Retinal pigment epithelial cell (primary cell): Measurements from ENCODE around the gene TMC5.

Source experiments
- DNase-seq: peaks from one replicate; pipeline ENCODE4 v3.0.0-alpha.2; 2010; ENCODE audit warnings: low read depth
- H3K4me3 ChIP-seq: 2 replicates; pipeline ENCODE4 v1.5.1; 2011; ENCODE audit warnings: mild to moderate bottlenecking, low read length, control low read depth, moderate library complexity
- TF ChIP-seq, protein P1 (sequence below): conservative IDR thresholded peaks from 2 replicates; pipeline ENCODE4 v1.5.1; 2011; ENCODE audit warnings: low read depth, low read length, control low read depth, inconsistent platforms

The TMC5 gene

DNA sequence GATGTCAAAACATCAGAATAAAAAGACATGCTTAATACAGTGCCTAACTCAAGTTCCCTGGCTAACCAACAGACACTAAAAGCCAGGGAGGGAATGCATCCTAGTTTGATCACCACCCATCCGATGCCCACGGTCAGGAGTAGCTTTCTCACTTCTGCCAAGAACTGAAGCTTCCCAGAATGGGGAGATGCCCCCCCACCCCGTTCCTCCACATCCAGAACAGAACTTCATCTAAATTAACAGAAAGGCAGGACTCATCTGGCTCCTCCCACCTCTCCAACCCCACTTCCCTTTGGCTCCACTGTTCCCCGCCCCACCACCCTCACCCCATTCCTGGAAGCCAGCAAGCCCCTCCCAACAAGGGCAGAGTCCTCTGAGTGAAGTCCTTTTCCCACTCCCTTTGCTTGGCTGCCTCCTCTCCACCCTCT is 70.5 kb downstream of the TMC5 start:
- H3K4me3 ChIP-seq: no peak overlapping the region
- DNase-seq: no peak
- TF ChIP-seq, protein P1, sequence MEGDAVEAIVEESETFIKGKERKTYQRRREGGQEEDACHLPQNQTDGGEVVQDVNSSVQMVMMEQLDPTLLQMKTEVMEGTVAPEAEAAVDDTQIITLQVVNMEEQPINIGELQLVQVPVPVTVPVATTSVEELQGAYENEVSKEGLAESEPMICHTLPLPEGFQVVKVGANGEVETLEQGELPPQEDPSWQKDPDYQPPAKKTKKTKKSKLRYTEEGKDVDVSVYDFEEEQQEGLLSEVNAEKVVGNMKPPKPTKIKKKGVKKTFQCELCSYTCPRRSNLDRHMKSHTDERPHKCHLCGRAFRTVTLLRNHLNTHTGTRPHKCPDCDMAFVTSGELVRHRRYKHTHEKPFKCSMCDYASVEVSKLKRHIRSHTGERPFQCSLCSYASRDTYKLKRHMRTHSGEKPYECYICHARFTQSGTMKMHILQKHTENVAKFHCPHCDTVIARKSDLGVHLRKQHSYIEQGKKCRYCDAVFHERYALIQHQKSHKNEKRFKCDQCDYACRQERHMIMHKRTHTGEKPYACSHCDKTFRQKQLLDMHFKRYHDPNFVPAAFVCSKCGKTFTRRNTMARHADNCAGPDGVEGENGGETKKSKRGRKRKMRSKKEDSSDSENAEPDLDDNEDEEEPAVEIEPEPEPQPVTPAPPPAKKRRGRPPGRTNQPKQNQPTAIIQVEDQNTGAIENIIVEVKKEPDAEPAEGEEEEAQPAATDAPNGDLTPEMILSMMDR: no peak

DNA sequence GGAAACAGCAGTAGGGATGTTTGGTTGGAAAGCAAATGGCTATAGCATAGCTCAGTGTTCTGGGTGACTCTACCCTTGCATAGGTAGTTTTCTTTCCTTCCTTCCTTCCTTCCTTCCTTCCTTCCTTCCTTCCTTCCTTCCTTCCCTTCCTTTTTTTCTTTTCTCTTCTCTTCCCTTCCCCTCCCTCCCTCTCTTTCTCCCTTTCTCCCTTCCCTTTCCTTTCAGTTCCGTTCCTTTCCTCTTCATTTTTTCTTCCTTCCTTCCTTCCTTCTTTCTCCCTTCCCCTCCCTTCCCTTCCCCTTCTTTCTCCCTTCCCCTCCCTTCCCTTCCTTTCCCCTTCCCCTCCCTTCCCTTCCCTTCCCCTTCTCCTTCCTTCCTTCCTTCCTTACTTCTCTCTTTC is 72.9 kb downstream of the TMC5 start:
- no peak overlapping the region for H3K4me3 ChIP-seq
- TF ChIP-seq, protein P1: no peak
- no peak for DNase-seq

DNA sequence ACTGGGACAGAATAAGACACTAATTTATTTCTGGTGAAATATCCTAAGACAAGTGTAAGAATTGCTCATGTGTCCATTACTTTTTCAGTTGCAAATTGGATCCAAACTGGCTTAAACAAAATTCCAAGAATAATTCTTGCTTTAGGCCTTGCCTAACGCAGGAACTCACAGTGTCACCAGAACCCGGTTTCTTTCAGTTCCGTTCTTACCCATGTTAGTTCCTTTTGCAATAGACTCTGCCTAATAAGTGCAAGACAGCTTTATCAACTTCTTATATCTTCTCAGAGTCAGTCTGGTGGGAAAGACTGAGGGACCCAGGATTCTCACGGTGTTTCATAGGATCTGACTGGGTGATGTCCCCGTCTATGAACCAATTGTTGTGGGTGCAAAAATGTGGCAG is 79.5 kb downstream of the TMC5 start:
- no peak for DNase-seq
- TF ChIP-seq, protein P1: no peak
- no peak overlapping the region for H3K4me3 ChIP-seq

DNA sequence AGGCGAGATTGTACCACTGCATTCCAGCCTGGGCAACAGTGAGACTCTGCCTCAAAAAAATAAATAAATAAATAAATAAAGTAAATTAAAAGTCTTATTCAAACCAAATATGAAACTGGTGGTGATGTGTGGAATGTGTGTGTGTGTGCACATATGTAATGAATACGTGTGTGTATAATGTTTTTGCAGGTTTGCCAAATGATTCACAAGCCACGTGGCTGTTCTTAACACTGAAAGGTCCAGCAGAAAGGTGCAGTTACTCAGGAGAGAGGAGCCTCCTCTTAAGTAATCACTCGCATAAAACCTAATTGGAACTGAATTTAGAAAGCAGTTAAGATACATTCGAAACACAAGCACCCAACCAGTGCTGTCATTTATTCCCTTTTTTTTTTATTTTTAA is 81.3 kb downstream of the TMC5 start:
- H3K4me3 ChIP-seq: no peak overlapping the region
- TF ChIP-seq, protein P1: no peak
- DNase-seq: no peak

DNA sequence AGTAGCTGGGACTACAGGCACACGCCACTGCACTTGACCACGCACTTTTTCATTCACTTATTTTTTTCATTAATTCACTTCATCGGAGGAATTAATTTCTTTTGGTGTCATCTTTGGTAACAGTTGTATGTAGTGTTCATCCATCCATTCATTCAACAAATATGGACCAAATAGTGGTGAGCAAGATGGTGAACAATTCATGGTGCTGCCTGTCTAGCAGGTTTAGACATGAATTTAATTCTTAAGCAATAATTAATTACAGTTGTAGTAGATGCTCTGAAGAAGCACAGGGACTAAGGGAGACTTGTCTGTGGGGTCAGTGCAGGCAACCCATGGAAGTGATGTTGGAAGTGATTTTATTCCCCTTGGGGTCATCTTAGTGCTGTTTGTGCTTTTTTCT is 81.8 kb downstream of the TMC5 start:
- no peak for DNase-seq
- no peak overlapping the region for H3K4me3 ChIP-seq
- TF ChIP-seq, protein P1: no peak

DNA sequence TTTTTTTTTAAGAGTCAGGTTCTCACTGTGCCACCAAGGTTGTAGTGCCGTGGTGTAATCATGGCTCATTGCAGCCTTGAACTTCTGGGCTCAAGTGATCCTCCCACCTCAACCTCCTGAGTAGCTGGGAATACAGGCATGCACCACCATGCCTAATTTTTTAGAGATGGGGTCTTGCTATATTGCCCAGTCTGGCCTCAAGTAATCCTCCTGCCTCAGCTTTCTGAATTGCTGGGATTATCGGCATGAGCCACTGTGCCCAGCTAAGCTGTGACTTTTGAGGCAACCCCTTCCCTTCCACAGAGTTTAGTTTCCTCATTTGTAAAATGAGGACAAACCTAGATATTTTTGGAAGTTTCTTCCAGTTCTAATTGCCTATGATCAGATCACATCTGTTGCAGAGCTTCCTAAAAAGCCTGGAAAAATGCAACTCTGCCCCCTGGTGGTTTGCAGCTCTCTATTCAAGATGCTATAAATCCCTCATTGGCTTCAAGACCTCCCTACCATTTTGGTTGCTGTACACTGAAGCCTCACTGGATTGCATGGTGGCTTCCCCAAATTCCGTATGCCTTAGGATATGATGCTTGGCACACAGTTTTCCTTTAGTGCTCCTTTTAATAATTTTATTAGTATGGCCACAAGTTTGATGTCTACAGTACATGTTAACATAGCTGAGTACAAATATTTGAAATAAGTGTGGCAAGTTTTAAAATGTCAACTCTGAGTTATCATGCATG is 84.9 kb downstream of the TMC5 start:
- H3K4me3 ChIP-seq: no peak overlapping the region
- DNase-seq: no peak
- TF ChIP-seq, protein P1: peak; percentile 80

DNA sequence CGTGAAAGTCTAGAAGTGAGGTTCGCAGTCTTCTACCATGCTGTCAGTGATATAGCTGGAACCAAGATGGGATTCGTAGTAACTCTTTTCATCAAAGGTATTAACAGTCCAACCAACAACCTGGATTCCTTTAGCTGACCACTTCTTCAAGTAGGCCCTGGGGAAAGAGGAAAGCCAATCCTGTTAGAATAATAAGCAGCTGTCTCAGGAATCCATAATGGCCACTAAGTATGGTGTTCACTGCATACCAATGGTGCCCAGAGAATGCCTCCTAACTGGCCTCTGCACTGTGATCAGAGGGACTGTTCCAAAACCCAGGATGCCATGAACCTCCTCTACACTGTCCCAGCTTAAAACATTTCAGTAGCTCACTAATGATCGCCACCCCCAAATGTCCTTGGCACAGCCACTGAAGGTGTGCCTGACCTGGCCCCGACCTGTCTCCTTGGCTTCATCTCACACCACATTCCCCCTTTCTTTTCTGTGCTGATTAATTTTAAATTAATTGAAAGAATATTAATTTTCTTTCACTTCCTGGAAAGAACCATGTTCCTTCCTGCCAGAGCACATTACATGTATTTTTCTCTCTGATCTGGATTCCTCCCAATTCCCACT is 85.9 kb downstream of the TMC5 start:
- TF ChIP-seq, protein P1: no peak
- no peak overlapping the region for H3K4me3 ChIP-seq

More for the DNA sequence above, 85.9 kb downstream of the TMC5 start:
- DNase-seq: no peak
